Jurkat, Clone E6-1 (cell line): Measurements from ENCODE around the gene DPPA5. TPM values are rescaled to one million over a fixed set of nuclear protein-coding genes. Genes with fewer than 3 reads are reported as not detected.
A peak's percentile ranks its signal among the peaks of the same experiment; 100 is the strongest.
"Not testable (repeated sequence)": the region's sequence is repeated elsewhere in the genome, so short reads cannot be mapped to it uniquely, and the experiment has no call there.

Source experiments
- DNase-seq: peaks from one replicate; pipeline ENCODE4 v3.0.0-alpha.2; 2011; ENCODE audit warnings: low read depth, low spot score
- H3K4me3 ChIP-seq: 2 replicates; pipeline ENCODE4 v1.5.1; 2011; ENCODE audit warnings: mild to moderate bottlenecking, low read length, control low read depth, moderate library complexity
- polyA plus RNA-seq: library from polyadenylated mRNA; unstranded; fragments of >200 nt; gene quantifications from one replicate; pipeline ENCODE4 v1.2.1, GENCODE V29; 2012; ENCODE audit warnings: missing spikeins; ENCODE audit not compliant: insufficient read length, insufficient read depth

Gene DPPA5
- not detected for polyA plus RNA-seq

- no peak within 1 kb of the TSS for H3K4me3 ChIP-seq
- DNase-seq, result no peak
These were observed at the start of gene DPPA5 for GRCh38 chr6:73353636-73354593. TSS of gene DPPA5 (minus strand) at chr6:73354276. CDS start at chr6:73354225, 51 bp downstream.

- DNase-seq, result no peak
- no peak overlapping the region for H3K4me3 ChIP-seq
These were observed 46.6 kb upstream of the DPPA5 start for GRCh38 chr6:73400656-73401055.

GRCh38 chr6:73395875-73396274 lies 41.8 kb upstream of the DPPA5 start:
- no peak for DNase-seq
- no peak overlapping the region for H3K4me3 ChIP-seq

- H3K4me3 ChIP-seq, result no peak within 1 kb of the TSS
These were observed 40.7 kb upstream of the DPPA5 start, which contains the start of gene DDX43 for GRCh38 chr6:73394577-73395354. TSS of gene DDX43 (plus strand) at chr6:73394828. CDS start at chr6:73394906, 78 bp downstream.

GRCh38 chr6:73393278-73393677 lies 39.2 kb upstream of the DPPA5 start:
- DNase-seq, result no peak
- H3K4me3 ChIP-seq, result no peak overlapping the region

More at GRCh38 chr6:73394577-73395354, 40.7 kb upstream of the DPPA5 start, which contains the start of gene DDX43:
- DNase-seq, result no peak

GRCh38 chr6:73392188-73392587 lies 38.1 kb upstream of the DPPA5 start:
- H3K4me3 ChIP-seq, DNase-seq: not testable (repeated sequence)

- DNase-seq, result no peak
- H3K4me3 ChIP-seq, result no peak overlapping the region
These were observed 37.6 kb upstream of the DPPA5 start for GRCh38 chr6:73391675-73392074.

GRCh38 chr6:73389854-73390253 lies 35.8 kb upstream of the DPPA5 start:
- no peak overlapping the region for H3K4me3 ChIP-seq
- no peak for DNase-seq

- no peak for DNase-seq
- no peak overlapping the region for H3K4me3 ChIP-seq
These were observed 34.9 kb upstream of the DPPA5 start for GRCh38 chr6:73388800-73389512.

- DNase-seq, result no peak
- no peak overlapping the region for H3K4me3 ChIP-seq
These were observed 34.3 kb upstream of the DPPA5 start for GRCh38 chr6:73388433-73388799.

GRCh38 chr6:73382462-73383113 lies 28.5 kb upstream of the DPPA5 start:
- H3K4me3 ChIP-seq, result no peak overlapping the region
- no peak for DNase-seq

GRCh38 chr6:73381531-73381930 lies 27.5 kb upstream of the DPPA5 start:
- H3K4me3 ChIP-seq, DNase-seq: not testable (repeated sequence)

- no peak for DNase-seq
- H3K4me3 ChIP-seq, result no peak overlapping the region
These were observed 23.1 kb upstream of the DPPA5 start for GRCh38 chr6:73377225-73377624.

GRCh38 chr6:73375216-73375615 lies 21.1 kb upstream of the DPPA5 start:
- no peak overlapping the region for H3K4me3 ChIP-seq
- DNase-seq, result no peak

- DNase-seq, result no peak
- H3K4me3 ChIP-seq, result no peak overlapping the region
These were observed 18.4 kb upstream of the DPPA5 start for GRCh38 chr6:73372516-73372915.

- no peak overlapping the region for H3K4me3 ChIP-seq
- DNase-seq, result no peak
These were observed 17.9 kb upstream of the DPPA5 start for GRCh38 chr6:73371984-73372383.

GRCh38 chr6:73369563-73369962 lies 15.5 kb upstream of the DPPA5 start, which contains the start of gene OOEP:
TSS of gene OOEP (minus strand) at chr6:73369897. CDS start at chr6:73369792, 105 bp downstream.
- peak; percentile 87 for DNase-seq
- H3K4me3 ChIP-seq, result no peak within 1 kb of the TSS

GRCh38 chr6:73369157-73369556 lies 15.1 kb upstream of the DPPA5 start:
- no peak overlapping the region for H3K4me3 ChIP-seq
- DNase-seq, result no peak

- no peak for DNase-seq
- H3K4me3 ChIP-seq, result no peak overlapping the region
These were observed 14.6 kb upstream of the DPPA5 start for GRCh38 chr6:73368675-73369074.
